DND-41 (cell line): ENCODE data around the gene FAM3B.

Experiments
- CTCF ChIP-seq: IDR thresholded peaks from 2 replicates; pipeline ENCODE4 v1.5.1; 2012; ENCODE audit warnings: borderline replicate concordance, low read length, moderate library complexity, mild to moderate bottlenecking; ENCODE audit not compliant: poor library complexity, severe bottlenecking; ENCODE audit errors: extremely low read depth
- EZH2 ChIP-seq: IDR thresholded peaks from 3 replicates; pipeline ENCODE4 v1.6.1; 2012; ENCODE audit warnings: borderline replicate concordance, low read depth, mild to moderate bottlenecking, moderate library complexity, low read length, inconsistent platforms; ENCODE audit not compliant: severe bottlenecking

GRCh38 chr21:41317063-41317392 is 427 bp downstream of the FAM3B start:
- TF ChIP-seq CTCF (no peak), EZH2 (no peak)
